ENCODE measurements around the gene AGA. TPM values are rescaled to one million over a fixed set of nuclear protein-coding genes. Genes with fewer than 3 reads are reported as not detected.
A peak's percentile ranks its signal among the peaks of the same experiment; 100 is the strongest.

Gene AGA
- polyA plus RNA-seq, 1 of the 3 experiments (the other 2 are of a cell fraction) = 36.8 TPM

DNA sequence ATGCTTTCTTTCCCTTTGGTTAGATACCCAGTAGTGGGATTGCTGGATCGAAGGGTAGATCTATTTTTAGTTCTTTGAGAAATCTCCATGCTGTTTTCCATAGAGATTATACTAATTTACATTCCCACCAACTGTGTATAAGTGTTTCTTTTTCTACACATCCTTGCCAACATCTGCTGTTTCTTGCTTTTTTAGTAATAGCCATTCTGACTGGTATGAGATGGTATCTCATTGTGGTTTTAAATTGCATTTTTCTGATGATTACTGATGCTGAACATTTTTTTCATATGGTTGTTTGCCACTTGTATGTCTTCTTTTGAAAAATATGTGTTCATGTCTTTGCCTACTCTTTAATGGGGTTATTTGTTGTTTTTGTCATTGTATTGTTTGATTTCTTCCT lies 6.6 kb upstream of the AGA start (continued):
- TF ChIP-seq TEAD4 (IDR thresholded peaks at IDR 0.05; ENCODE audit: borderline replicate concordance, insufficient read depth) (peak; percentile 97; the same call in 1 of the 2 replicates), POLR2AphosphoS5 (IDR thresholded peaks at IDR 0.05; ENCODE audit: low read depth, low read length) (peak; percentile 68; the same call in 1 of the 2 replicates), SIN3A (IDR thresholded peaks at IDR 0.05; ENCODE audit: borderline replicate concordance, low read depth, low read length) (no peak), TCF12 (IDR thresholded peaks at IDR 0.05) (peak; percentile 99), TAF1 (IDR thresholded peaks at IDR 0.05; ENCODE audit: borderline replicate concordance, low read depth, low read length) (0 out of 2 replicates have a peak, but pooled peaks have one; percentile 29), RAD21 (IDR thresholded peaks at IDR 0.05; ENCODE audit: low read length) (no peak), EP300 (IDR thresholded peaks at IDR 0.05; ENCODE audit: borderline replicate concordance in 1 of 2, low read depth in 1 of 2, low read length in 1 of 2) (peak; percentile 67 to 98; a peak in 3 of 4 replicates), RXRA (IDR thresholded peaks at IDR 0.05; ENCODE audit: borderline replicate concordance, low read depth) (peak; percentile 78; the same call in 1 of the 2 replicates), RCOR1 (IDR thresholded peaks at IDR 0.05; ENCODE audit: low read length) (no peak), MEF2A (IDR thresholded peaks at IDR 0.05; ENCODE audit: borderline replicate concordance, low read depth) (peak; percentile 97)
- TF ChIP-seq, protein P1, sequence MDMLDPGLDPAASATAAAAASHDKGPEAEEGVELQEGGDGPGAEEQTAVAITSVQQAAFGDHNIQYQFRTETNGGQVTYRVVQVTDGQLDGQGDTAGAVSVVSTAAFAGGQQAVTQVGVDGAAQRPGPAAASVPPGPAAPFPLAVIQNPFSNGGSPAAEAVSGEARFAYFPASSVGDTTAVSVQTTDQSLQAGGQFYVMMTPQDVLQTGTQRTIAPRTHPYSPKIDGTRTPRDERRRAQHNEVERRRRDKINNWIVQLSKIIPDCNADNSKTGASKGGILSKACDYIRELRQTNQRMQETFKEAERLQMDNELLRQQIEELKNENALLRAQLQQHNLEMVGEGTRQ (IDR thresholded peaks at IDR 0.05; ENCODE audit: borderline replicate concordance, low read depth, low read length) = no peak
- TF ChIP-seq, protein P2, sequence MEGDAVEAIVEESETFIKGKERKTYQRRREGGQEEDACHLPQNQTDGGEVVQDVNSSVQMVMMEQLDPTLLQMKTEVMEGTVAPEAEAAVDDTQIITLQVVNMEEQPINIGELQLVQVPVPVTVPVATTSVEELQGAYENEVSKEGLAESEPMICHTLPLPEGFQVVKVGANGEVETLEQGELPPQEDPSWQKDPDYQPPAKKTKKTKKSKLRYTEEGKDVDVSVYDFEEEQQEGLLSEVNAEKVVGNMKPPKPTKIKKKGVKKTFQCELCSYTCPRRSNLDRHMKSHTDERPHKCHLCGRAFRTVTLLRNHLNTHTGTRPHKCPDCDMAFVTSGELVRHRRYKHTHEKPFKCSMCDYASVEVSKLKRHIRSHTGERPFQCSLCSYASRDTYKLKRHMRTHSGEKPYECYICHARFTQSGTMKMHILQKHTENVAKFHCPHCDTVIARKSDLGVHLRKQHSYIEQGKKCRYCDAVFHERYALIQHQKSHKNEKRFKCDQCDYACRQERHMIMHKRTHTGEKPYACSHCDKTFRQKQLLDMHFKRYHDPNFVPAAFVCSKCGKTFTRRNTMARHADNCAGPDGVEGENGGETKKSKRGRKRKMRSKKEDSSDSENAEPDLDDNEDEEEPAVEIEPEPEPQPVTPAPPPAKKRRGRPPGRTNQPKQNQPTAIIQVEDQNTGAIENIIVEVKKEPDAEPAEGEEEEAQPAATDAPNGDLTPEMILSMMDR (IDR thresholded peaks at IDR 0.05) = no peak
- TF ChIP-seq, protein P3, sequence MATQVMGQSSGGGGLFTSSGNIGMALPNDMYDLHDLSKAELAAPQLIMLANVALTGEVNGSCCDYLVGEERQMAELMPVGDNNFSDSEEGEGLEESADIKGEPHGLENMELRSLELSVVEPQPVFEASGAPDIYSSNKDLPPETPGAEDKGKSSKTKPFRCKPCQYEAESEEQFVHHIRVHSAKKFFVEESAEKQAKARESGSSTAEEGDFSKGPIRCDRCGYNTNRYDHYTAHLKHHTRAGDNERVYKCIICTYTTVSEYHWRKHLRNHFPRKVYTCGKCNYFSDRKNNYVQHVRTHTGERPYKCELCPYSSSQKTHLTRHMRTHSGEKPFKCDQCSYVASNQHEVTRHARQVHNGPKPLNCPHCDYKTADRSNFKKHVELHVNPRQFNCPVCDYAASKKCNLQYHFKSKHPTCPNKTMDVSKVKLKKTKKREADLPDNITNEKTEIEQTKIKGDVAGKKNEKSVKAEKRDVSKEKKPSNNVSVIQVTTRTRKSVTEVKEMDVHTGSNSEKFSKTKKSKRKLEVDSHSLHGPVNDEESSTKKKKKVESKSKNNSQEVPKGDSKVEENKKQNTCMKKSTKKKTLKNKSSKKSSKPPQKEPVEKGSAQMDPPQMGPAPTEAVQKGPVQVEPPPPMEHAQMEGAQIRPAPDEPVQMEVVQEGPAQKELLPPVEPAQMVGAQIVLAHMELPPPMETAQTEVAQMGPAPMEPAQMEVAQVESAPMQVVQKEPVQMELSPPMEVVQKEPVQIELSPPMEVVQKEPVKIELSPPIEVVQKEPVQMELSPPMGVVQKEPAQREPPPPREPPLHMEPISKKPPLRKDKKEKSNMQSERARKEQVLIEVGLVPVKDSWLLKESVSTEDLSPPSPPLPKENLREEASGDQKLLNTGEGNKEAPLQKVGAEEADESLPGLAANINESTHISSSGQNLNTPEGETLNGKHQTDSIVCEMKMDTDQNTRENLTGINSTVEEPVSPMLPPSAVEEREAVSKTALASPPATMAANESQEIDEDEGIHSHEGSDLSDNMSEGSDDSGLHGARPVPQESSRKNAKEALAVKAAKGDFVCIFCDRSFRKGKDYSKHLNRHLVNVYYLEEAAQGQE (IDR thresholded peaks at IDR 0.05; ENCODE audit: low read depth, low read length) = no peak
- TF ChIP-seq, protein P4, sequence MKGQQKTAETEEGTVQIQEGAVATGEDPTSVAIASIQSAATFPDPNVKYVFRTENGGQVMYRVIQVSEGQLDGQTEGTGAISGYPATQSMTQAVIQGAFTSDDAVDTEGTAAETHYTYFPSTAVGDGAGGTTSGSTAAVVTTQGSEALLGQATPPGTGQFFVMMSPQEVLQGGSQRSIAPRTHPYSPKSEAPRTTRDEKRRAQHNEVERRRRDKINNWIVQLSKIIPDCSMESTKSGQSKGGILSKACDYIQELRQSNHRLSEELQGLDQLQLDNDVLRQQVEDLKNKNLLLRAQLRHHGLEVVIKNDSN (IDR thresholded peaks at IDR 0.05; ENCODE audit: borderline replicate concordance, low read depth) = no peak

All from SK-N-SH (cell line).